ENCODE measurements around the gene MTMR4.

- no peak for TF ChIP-seq CTCF (conservative IDR thresholded peaks at IDR 0.05; ENCODE audit: low read depth in 2 of 2)
- no peak for TF ChIP-seq POLR2AphosphoS5 (IDR thresholded peaks at IDR 0.05; ENCODE audit: low read depth)
- TF ChIP-seq EZH2 (IDR thresholded peaks at IDR 0.05; ENCODE audit: low read depth, unreplicated experiment): no peak
- no peak for TF ChIP-seq ETS1 (IDR thresholded peaks at IDR 0.05)
- TF ChIP-seq REST (IDR thresholded peaks at IDR 0.05; ENCODE audit: unreplicated experiment): no peak
- TF ChIP-seq JUNB (IDR thresholded peaks at IDR 0.05; ENCODE audit: unreplicated experiment): no peak
- no peak for TF ChIP-seq CREB1 (CRISPR knock-in tag; IDR thresholded peaks at IDR 0.05; ENCODE audit: low read depth)
- TF ChIP-seq EZH2phosphoT487 (IDR thresholded peaks at IDR 0.05; ENCODE audit: unreplicated experiment): no peak
- no peak for TF ChIP-seq STAT1 (IDR thresholded peaks at IDR 0.05; ENCODE audit: unreplicated experiment)
- no peak for TF ChIP-seq ZNF114 (CRISPR knock-in tag; IDR thresholded peaks at IDR 0.05)
- no peak for TF ChIP-seq NANOG (IDR thresholded peaks at IDR 0.05; ENCODE audit: borderline replicate concordance)
- TF ChIP-seq ZNF331 (CRISPR knock-in tag; IDR thresholded peaks at IDR 0.05; ENCODE audit: low read depth): no peak
- TF ChIP-seq ZNF462 (CRISPR knock-in tag; IDR thresholded peaks at IDR 0.05): no peak
These were observed 7.3 kb downstream of the MTMR4 start for GRCh38 chr17:58507123-58507634.

All from GM23338 (cell line).